ENCODE data around the gene USP34. TPM values are rescaled to one million over a fixed set of nuclear protein-coding genes. Genes with fewer than 3 reads are reported as not detected.

USP34 gene
- total RNA-seq, 5 donors from 2014 or later (not counting 1 experiment from before 2014, with no cell fraction given) = 118 to 193 (median 132) TPM

GRCh38 chr2:61187085-61187484, 283.8 kb downstream of the USP34 start:
- H3K9me3 Mint-ChIP-seq = no peaks in the 10 kb centered on the region
- no peak overlapping the region for H3K4me3 Mint-ChIP-seq
- no peak for ATAC-seq (replicated peaks in 1 of 4)
- peaks cover 66% of the 10 kb centered on the region for H3K36me3 Mint-ChIP-seq
- H3K27me3 Mint-ChIP-seq = no peaks in the 10 kb centered on the region
- no peaks in the 10 kb centered on the region for H3K9me3 ChIP-seq
- H3K4me3 ChIP-seq (ENCODE audit: control insufficient read depth in 1 of 2, extremely low read depth in 1 of 2, low read length in 1 of 2) = no peak overlapping the region
- ChIA-PET CTCF (no interaction called here), POLR2A (no interaction called here)
- no peaks in the 10 kb centered on the region for H3K27me3 ChIP-seq (replicated peaks in 1 of 2; ENCODE audit: control insufficient read depth in 2 of 2, extremely low read depth in 1 of 2, insufficient read depth in 2 of 2, low read length in 1 of 2)
- H3K36me3 ChIP-seq (ENCODE audit: control insufficient read depth in 2 of 2, extremely low read depth in 1 of 2, insufficient read depth in 1 of 2, low read length in 1 of 2) = peaks cover 0 to 88% of the 10 kb centered on the region in 2 donors
- no peak overlapping the region for H3K27ac ChIP-seq (ENCODE audit: low read length)
- DNase-seq = no peak
- H3K27ac Mint-ChIP-seq = peak overlapping the region in 1 of 2 donors; percentile 1
- no CpG with 5 or more reads among the region's 4 CpGs for WGBS (ENCODE audit: insufficient coverage)
- H3K4me1 Mint-ChIP-seq = peaks cover 25 to 36% (median 31%) of the 10 kb centered on the region in 3 donors
- H3K4me1 ChIP-seq (ENCODE audit: control insufficient read depth in 1 of 2, extremely low read depth in 1 of 2, insufficient read depth in 2 of 2, low read length in 2 of 2) = peaks cover 0 to 7% of the 10 kb centered on the region in 2 experiments

DNA sequence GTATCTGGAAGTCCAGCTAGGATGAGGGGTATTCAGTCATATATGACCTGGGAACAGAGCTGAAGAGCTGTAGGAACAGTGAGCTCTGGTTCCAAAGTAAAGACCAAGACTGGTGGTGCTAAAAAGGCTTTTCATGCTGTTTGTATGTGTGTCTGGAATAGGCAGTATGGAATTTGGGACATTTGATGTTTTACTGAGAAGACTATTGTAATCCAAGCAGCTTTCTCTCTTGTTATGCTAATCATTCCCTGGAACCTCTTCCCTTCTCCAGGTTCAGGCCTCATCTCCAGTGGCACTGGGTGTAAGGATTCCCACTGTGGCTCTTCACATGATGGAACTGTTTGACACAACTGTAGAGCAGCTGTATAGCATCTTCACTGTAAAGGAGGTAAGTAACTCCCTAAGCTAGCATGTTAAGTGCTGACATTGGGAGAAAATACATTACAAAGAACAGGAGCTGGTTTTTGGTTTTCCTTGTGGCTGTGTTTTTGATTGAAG, 285.6 kb downstream of the USP34 start:
- Mint-ChIP-seq H3K9me3 (no peaks in the 10 kb centered on the region), H3K4me3 (no peak overlapping the region), H3K36me3 (peaks cover 73% of the 10 kb centered on the region), H3K4me1 (peaks cover 43 to 47% (median 46%) of the 10 kb centered on the region in 3 donors), H3K27ac (peak overlapping the region; percentile 30 to 65), H3K27me3 (no peaks in the 10 kb centered on the region)
- CTCF ChIA-PET = no interaction called here
- Histone ChIP-seq H3K9me3 (no peaks in the 10 kb centered on the region), H3K4me1 (ENCODE audit: control insufficient read depth in 1 of 2, extremely low read depth in 1 of 2, insufficient read depth in 2 of 2, low read length in 2 of 2) (peaks cover 0 to 25% of the 10 kb centered on the region in 2 experiments), H3K27me3 (replicated peaks in 1 of 2; ENCODE audit: control insufficient read depth in 2 of 2, extremely low read depth in 1 of 2, insufficient read depth in 2 of 2, low read length in 1 of 2) (no peaks in the 10 kb centered on the region), H3K4me3 (ENCODE audit: control insufficient read depth in 1 of 2, extremely low read depth in 1 of 2, low read length in 1 of 2) (no peak overlapping the region), H3K36me3 (ENCODE audit: control insufficient read depth in 2 of 2, extremely low read depth in 1 of 2, insufficient read depth in 1 of 2, low read length in 1 of 2) (peaks cover 2 to 97% of the 10 kb centered on the region in 2 donors), H3K27ac (ENCODE audit: low read length) (no peak overlapping the region)
- ATAC-seq (replicated peaks in 1 of 4) (no peak), DNase-seq (no peak)
- POLR2A ChIA-PET = interaction anchor here (0.5 to 0.6 kb wide), 3 partner anchors 29 to 459 kb away, joined by 3 to 5 read pairs (median 3); no protein-coding TSS in a partner anchor

DNA sequence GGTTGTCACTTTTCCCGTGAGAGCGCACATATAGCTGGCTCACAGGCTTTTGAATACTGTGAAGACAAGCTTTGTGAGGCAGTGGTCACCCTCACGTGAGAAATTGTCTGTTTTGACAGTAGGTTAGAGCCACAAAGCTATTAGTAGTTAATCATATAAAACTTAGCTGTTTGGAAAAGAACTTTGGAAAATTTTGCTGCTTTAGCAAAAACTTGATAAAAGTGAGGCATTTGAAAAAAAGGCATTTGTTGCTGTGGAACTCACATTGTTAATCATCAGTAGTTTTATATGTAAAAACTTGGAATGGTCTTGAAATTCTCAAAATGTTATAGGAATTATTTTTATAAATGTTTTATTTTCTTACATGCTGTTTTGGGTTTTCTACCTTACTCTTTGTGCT, 286.6 kb downstream of the USP34 start:
- CTCF ChIA-PET = no interaction called here
- Mint-ChIP-seq H3K9me3 (no peaks in the 10 kb centered on the region), H3K27me3 (no peaks in the 10 kb centered on the region), H3K4me1 (peaks cover 53 to 57% (median 56%) of the 10 kb centered on the region in 3 donors), H3K36me3 (peaks cover 78% of the 10 kb centered on the region), H3K27ac (no peak overlapping the region), H3K4me3 (no peak overlapping the region)
- Histone ChIP-seq H3K27me3 (replicated peaks in 1 of 2; ENCODE audit: control insufficient read depth in 2 of 2, extremely low read depth in 1 of 2, insufficient read depth in 2 of 2, low read length in 1 of 2) (no peaks in the 10 kb centered on the region), H3K27ac (ENCODE audit: low read length) (no peak overlapping the region), H3K9me3 (no peaks in the 10 kb centered on the region), H3K4me3 (ENCODE audit: control insufficient read depth in 1 of 2, extremely low read depth in 1 of 2, low read length in 1 of 2) (no peak overlapping the region), H3K4me1 (ENCODE audit: control insufficient read depth in 1 of 2, extremely low read depth in 1 of 2, insufficient read depth in 2 of 2, low read length in 2 of 2) (peaks cover under 1 to 36% of the 10 kb centered on the region in 2 experiments), H3K36me3 (ENCODE audit: control insufficient read depth in 2 of 2, extremely low read depth in 1 of 2, insufficient read depth in 1 of 2, low read length in 1 of 2) (peaks cover 2 to 94% of the 10 kb centered on the region in 2 donors)
- POLR2A ChIA-PET = no interaction called here
- WGBS (ENCODE audit: insufficient coverage) = no CpG with 5 or more reads among the region's 3 CpGs
- DNase-seq (no peak), ATAC-seq (replicated peaks in 1 of 4) (no peak)

- Mint-ChIP-seq H3K36me3 (peaks cover 76% of the 10 kb centered on the region), H3K4me1 (peaks cover 57 to 61% (median 60%) of the 10 kb centered on the region in 3 donors), H3K9me3 (no peaks in the 10 kb centered on the region), H3K27me3 (no peaks in the 10 kb centered on the region), H3K4me3 (no peak overlapping the region), H3K27ac (no peak overlapping the region)
- Histone ChIP-seq H3K4me3 (ENCODE audit: control insufficient read depth in 1 of 2, extremely low read depth in 1 of 2, low read length in 1 of 2) (no peak overlapping the region), H3K36me3 (ENCODE audit: control insufficient read depth in 2 of 2, extremely low read depth in 1 of 2, insufficient read depth in 1 of 2, low read length in 1 of 2) (peaks cover 2 to 90% of the 10 kb centered on the region in 2 donors), H3K27me3 (replicated peaks in 1 of 2; ENCODE audit: control insufficient read depth in 2 of 2, extremely low read depth in 1 of 2, insufficient read depth in 2 of 2, low read length in 1 of 2) (no peaks in the 10 kb centered on the region), H3K4me1 (ENCODE audit: control insufficient read depth in 1 of 2, extremely low read depth in 1 of 2, insufficient read depth in 2 of 2, low read length in 2 of 2) (peaks cover 4 to 40% of the 10 kb centered on the region in 2 experiments), H3K27ac (ENCODE audit: low read length) (no peak overlapping the region), H3K9me3 (no peaks in the 10 kb centered on the region)
- ChIA-PET POLR2A (no interaction called here), CTCF (no interaction called here)
- ATAC-seq (replicated peaks in 1 of 4) (no peak), DNase-seq (no peak)
- WGBS (ENCODE audit: insufficient coverage) = 100% methylated on average over 1 of the region's 3 CpGs
These were observed 287.1 kb downstream of the USP34 start for GRCh38 chr2:61183795-61184194.

DNA sequence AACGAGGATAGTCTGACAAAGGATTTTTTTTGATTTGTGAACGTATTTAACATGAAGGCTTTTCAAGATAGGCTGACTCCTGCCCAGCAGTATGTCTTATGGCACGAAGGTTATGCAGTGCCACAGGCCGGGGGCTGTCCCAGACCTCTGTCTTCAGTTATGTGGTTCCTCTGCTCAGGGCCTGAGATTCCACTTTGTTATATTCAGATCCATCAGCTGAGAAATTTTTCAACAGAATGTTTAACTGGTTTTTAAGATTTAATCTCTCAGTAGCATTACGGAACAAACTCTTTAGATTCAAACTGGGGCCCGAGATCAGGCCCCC, 288.9 kb downstream of the USP34 start:
- POLR2A ChIA-PET = no interaction called here
- no peaks in the 10 kb centered on the region for H3K9me3 Mint-ChIP-seq
- 94% methylated on average over 6 of the region's 6 CpGs for WGBS (ENCODE audit: insufficient coverage)
- Histone ChIP-seq H3K27ac (ENCODE audit: low read length) (no peak overlapping the region), H3K4me3 (ENCODE audit: control insufficient read depth in 1 of 2, extremely low read depth in 1 of 2, low read length in 1 of 2) (no peak overlapping the region), H3K36me3 (ENCODE audit: control insufficient read depth in 2 of 2, extremely low read depth in 1 of 2, insufficient read depth in 1 of 2, low read length in 1 of 2) (peaks cover 2 to 72% of the 10 kb centered on the region in 2 donors), H3K27me3 (replicated peaks in 1 of 2; ENCODE audit: control insufficient read depth in 2 of 2, extremely low read depth in 1 of 2, insufficient read depth in 2 of 2, low read length in 1 of 2) (no peaks in the 10 kb centered on the region), H3K9me3 (no peaks in the 10 kb centered on the region), H3K4me1 (ENCODE audit: control insufficient read depth in 1 of 2, extremely low read depth in 1 of 2, insufficient read depth in 2 of 2, low read length in 2 of 2) (peaks cover 10 to 51% of the 10 kb centered on the region in 2 experiments)
- peak overlapping the region in 1 of 3 donors; percentile 84 for H3K4me3 Mint-ChIP-seq
- peaks cover 65 to 71% (median 68%) of the 10 kb centered on the region in 3 donors for H3K4me1 Mint-ChIP-seq
- CTCF ChIA-PET = no interaction called here
- H3K36me3 Mint-ChIP-seq = peaks cover 61% of the 10 kb centered on the region
- no peak for DNase-seq
- no peak for ATAC-seq (replicated peaks in 1 of 4)
- no peaks in the 10 kb centered on the region for H3K27me3 Mint-ChIP-seq
- H3K27ac Mint-ChIP-seq = peak overlapping the region; percentile 66 to 83

DNA sequence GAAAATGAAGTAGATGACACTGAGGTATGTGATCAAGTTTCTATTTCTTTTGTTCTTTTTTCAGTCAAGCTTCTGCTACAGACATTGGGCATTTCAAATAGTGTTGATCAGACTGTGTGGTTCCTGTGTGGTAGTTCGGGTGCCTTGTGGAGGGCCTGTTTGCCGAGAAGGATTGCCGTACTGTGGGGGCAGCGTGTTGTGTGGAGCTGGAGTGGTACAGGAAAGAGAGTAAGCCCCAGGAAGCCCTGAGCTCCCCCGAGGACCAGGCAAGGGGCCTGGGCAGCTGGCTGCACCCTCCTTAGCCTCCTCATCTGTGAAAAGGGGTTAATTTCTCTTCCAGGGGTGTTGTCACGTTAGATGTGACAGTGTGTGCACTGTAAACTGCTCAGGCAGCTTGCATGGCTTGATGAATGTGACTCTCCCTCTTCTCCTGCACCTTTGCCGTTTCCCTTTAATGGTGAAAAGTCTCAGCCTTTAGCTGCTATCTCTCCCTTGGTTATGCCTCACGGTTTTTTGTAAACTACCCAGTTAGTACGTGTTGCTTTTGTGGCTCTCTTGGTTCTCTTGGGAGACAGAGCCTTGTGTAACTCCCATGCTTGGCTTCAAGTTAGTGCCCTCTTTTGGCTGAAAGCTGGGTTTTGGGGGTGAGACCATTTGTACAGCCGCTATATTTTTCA, 289.4 kb downstream of the USP34 start:
- Mint-ChIP-seq H3K27ac (peak overlapping the region; percentile 66 to 83), H3K4me1 (peaks cover 67 to 74% (median 71%) of the 10 kb centered on the region in 3 donors), H3K27me3 (no peaks in the 10 kb centered on the region), H3K4me3 (peak overlapping the region in 2 of 3 donors; percentile 31 to 84), H3K9me3 (no peaks in the 10 kb centered on the region), H3K36me3 (peaks cover 57% of the 10 kb centered on the region)
- H3K27me3 ChIP-seq (replicated peaks in 1 of 2; ENCODE audit: control insufficient read depth in 2 of 2, extremely low read depth in 1 of 2, insufficient read depth in 2 of 2, low read length in 1 of 2) = no peaks in the 10 kb centered on the region
- peaks cover 10 to 51% of the 10 kb centered on the region in 2 experiments for H3K4me1 ChIP-seq (ENCODE audit: control insufficient read depth in 1 of 2, extremely low read depth in 1 of 2, insufficient read depth in 2 of 2, low read length in 2 of 2)
- 90% methylated on average over 6 of the region's 10 CpGs for WGBS (ENCODE audit: insufficient coverage)
- ATAC-seq (replicated peaks in 1 of 4) (no peak), DNase-seq (no peak)
- peaks cover 2 to 67% of the 10 kb centered on the region in 2 donors for H3K36me3 ChIP-seq (ENCODE audit: control insufficient read depth in 2 of 2, extremely low read depth in 1 of 2, insufficient read depth in 1 of 2, low read length in 1 of 2)
- CTCF ChIA-PET = no interaction called here
- H3K27ac ChIP-seq (ENCODE audit: low read length) = peak overlapping the region; percentile 30
- POLR2A ChIA-PET = interaction anchor here in 1 of 2 donors (0.5 kb wide), 1 partner anchor 190 kb away, joined by 3 read pairs; no protein-coding TSS in a partner anchor
- no peak overlapping the region for H3K4me3 ChIP-seq (ENCODE audit: control insufficient read depth in 1 of 2, extremely low read depth in 1 of 2, low read length in 1 of 2)
- H3K9me3 ChIP-seq = no peaks in the 10 kb centered on the region

Data from T-cell (primary cell).